GM23248 (cell line): Measurements from ENCODE around the gene SLC38A8.

Source experiments
- EZH2 ChIP-seq: fragments of 200-600 bp; sonication (generic); IDR thresholded peaks from 2 replicates; pipeline ENCODE4 v1.6.1; 2018; ENCODE audit warnings: antibody characterized with exemption, mild to moderate bottlenecking; ENCODE audit not compliant: insufficient read depth, poor library complexity, severe bottlenecking
- EZH2phosphoT487 ChIP-seq: fragments of 200-600 bp; sonication (generic); IDR thresholded peaks from 2 replicates; pipeline ENCODE4 v1.6.1; 2018; ENCODE audit warnings: antibody characterized with exemption, moderate library complexity, mild to moderate bottlenecking, low read depth; ENCODE audit not compliant: insufficient read depth

- TF ChIP-seq EZH2, result no peak
- TF ChIP-seq EZH2phosphoT487, result no peak
Observed at GRCh38 chr16:83968306-83968851, 74.2 kb downstream of the SLC38A8 start.
